CD8-positive, alpha-beta memory T cell (primary cell): ENCODE data around the gene TRERF1. TPM values are rescaled to one million over a fixed set of nuclear protein-coding genes. Genes with fewer than 3 reads are reported as not detected.
A peak's percentile ranks its signal among the peaks of the same experiment; 100 is the strongest.
"Not testable (repeated sequence)": the region's sequence is repeated elsewhere in the genome, so short reads cannot be mapped to it uniquely, and the experiment has no call there.

Experiments
- CTCF ChIA-PET: fragments of 350-600 bp; sonication (Branson Sonifier 250); formaldehyde crosslinking; loops from one replicate; lab custom pipeline; 2021; ENCODE audit warnings: antibody characterized with exemption; lab: Charles Lee
- POLR2A ChIA-PET: fragments of 350-600 bp; sonication (Branson Sonifier 250); formaldehyde crosslinking; loops from one replicate; lab custom pipeline; 2021; ENCODE audit warnings: antibody characterized with exemption; lab: Charles Lee
- DNase-seq, 5 donors: peaks; one replicate each; pipeline versions ENCODE4 v3.0.0 to v3.0.0-alpha.2; 2020 to 2022; ENCODE audit warnings: mixed read lengths in 1 of 5
- H3K27ac ChIP-seq: one replicate; pipeline ENCODE4 v1.7.0; 2013; ENCODE audit warnings: low read depth, mild to moderate bottlenecking, low read length, moderate library complexity
- H3K27me3 ChIP-seq: 2 replicates; pipeline ENCODE4 v1.7.0; 2013; ENCODE audit warnings: low read length, mild to moderate bottlenecking; ENCODE audit not compliant: insufficient read depth, poor library complexity, severe bottlenecking
- H3K36me3 ChIP-seq: 2 replicates; pipeline ENCODE4 v1.7.0; 2013; ENCODE audit warnings: mild to moderate bottlenecking, low read length, moderate library complexity; ENCODE audit not compliant: insufficient read depth
- H3K4me1 ChIP-seq: 2 replicates; pipeline ENCODE4 v1.7.0; 2013; ENCODE audit warnings: mild to moderate bottlenecking, low read length, moderate library complexity; ENCODE audit not compliant: insufficient read depth
- H3K4me3 ChIP-seq: 2 replicates; pipeline ENCODE4 v1.7.0; 2013; ENCODE audit warnings: mild to moderate bottlenecking, low read length
- H3K9me3 ChIP-seq: 2 replicates; pipeline ENCODE4 v1.7.0; 2013; ENCODE audit warnings: mild to moderate bottlenecking, low read length
- H3K27ac Mint-ChIP-seq, 8 donors: one replicate each; pipeline ENCODE4 v1.8.0; 2020 to 2021; ENCODE audit warnings: mixed read lengths in 8 of 8, mild to moderate bottlenecking in 6 of 8, inconsistent platforms in 3 of 8, moderate library complexity in 3 of 8
- H3K27me3 Mint-ChIP-seq, 2 donors: one replicate each; pipeline ENCODE4 v1.8.0; 2020 to 2021; ENCODE audit warnings: mixed read lengths in 2 of 2, mild to moderate bottlenecking in 1 of 2, moderate library complexity in 1 of 2
- H3K36me3 Mint-ChIP-seq, 3 donors: one replicate each; pipeline ENCODE4 v1.8.0; 2020 to 2021; ENCODE audit warnings: mixed read lengths in 3 of 3, inconsistent platforms in 1 of 3, mild to moderate bottlenecking in 1 of 3
- H3K4me1 Mint-ChIP-seq, 3 donors: one replicate each; pipeline ENCODE4 v1.8.0; 2020 to 2021; ENCODE audit warnings: mixed read lengths in 3 of 3, inconsistent platforms in 1 of 3, mild to moderate bottlenecking in 1 of 3
- H3K4me3 Mint-ChIP-seq, 7 donors: one replicate each; pipeline ENCODE4 v1.8.0; 2020 to 2021; ENCODE audit warnings: mixed read lengths in 7 of 7, mild to moderate bottlenecking in 6 of 7, moderate library complexity in 4 of 7, inconsistent platforms in 2 of 7
- H3K9me3 Mint-ChIP-seq, 5 donors: one replicate each; pipeline ENCODE4 v1.8.0; 2020 to 2022; ENCODE audit warnings: mixed read lengths in 5 of 5, mild to moderate bottlenecking in 3 of 5, moderate library complexity in 2 of 5, inconsistent platforms in 1 of 5
- polyA plus RNA-seq: library from polyadenylated mRNA; unstranded; fragments of 300-500 nt; fragmentation: Illumina TruSeq; gene quantifications from one replicate; pipeline ENCODE4 v1.2.3, GENCODE V29; 2021
- total RNA-seq, 2 experiments: library from RNA; stranded (reverse); gene quantifications; one replicate each; pipeline ENCODE4 v1.2.3, GENCODE V29; 2021

Gene TRERF1
- total and polyA plus RNA-seq, 3 experiments from 2014 or later, result 10.2 to 10.6 (median 10.3) TPM

GRCh38 chr6:42210551-42210950 is 241.2 kb downstream of the TRERF1 start:
- Histone ChIP-seq H3K4me3 (no peak overlapping the region), H3K4me1 (peaks cover 8% of the 10 kb centered on the region), H3K27ac (no peak overlapping the region), H3K9me3 (no peaks in the 10 kb centered on the region), H3K36me3 (peaks cover 60% of the 10 kb centered on the region), H3K27me3 (no peaks in the 10 kb centered on the region)
- ChIA-PET POLR2A (no interaction called here), CTCF (interaction anchor here (1.6 kb wide), 1 partner anchor 42 kb away, joined by 5 read pairs; no protein-coding TSS in a partner anchor)
- Mint-ChIP-seq H3K4me3 (no peak overlapping the region), H3K9me3 (no peaks in the 10 kb centered on the region), H3K27me3 (no peaks in the 10 kb centered on the region), H3K27ac (peak overlapping the region in 2 of 8 donors; percentile 12 to 50), H3K4me1 (peaks cover 10 to 19% (median 11%) of the 10 kb centered on the region in 3 donors), H3K36me3 (peaks cover 10 to 77% (median 26%) of the 10 kb centered on the region in 3 donors)
- DNase-seq, result no peak

GRCh38 chr6:42207559-42207958 is 244.2 kb downstream of the TRERF1 start:
- H3K9me3 Mint-ChIP-seq, DNase-seq, H3K9me3 ChIP-seq, CTCF ChIA-PET, H3K27me3 Mint-ChIP-seq, H3K27me3 ChIP-seq, H3K27ac ChIP-seq, H3K4me1 ChIP-seq, H3K4me3 Mint-ChIP-seq, H3K4me3 ChIP-seq, POLR2A ChIA-PET, H3K4me1 Mint-ChIP-seq, H3K27ac Mint-ChIP-seq: not testable (repeated sequence)
- peaks cover 51% of the 10 kb centered on the region for H3K36me3 ChIP-seq
- peaks cover 10 to 81% (median 25%) of the 10 kb centered on the region in 3 donors for H3K36me3 Mint-ChIP-seq

- H3K4me3 ChIP-seq, result no peak overlapping the region
- no peaks in the 10 kb centered on the region for H3K27me3 ChIP-seq
- H3K27ac ChIP-seq, result no peak overlapping the region
- DNase-seq, result no peak
- no peaks in the 10 kb centered on the region for H3K9me3 ChIP-seq
- Mint-ChIP-seq H3K27me3 (no peaks in the 10 kb centered on the region), H3K9me3 (peaks cover 0 to 3% (median 0%) of the 10 kb centered on the region in 5 donors), H3K4me1 (peaks cover 0 to 5% (median 0%) of the 10 kb centered on the region in 3 donors), H3K36me3 (peaks cover 24 to 58% (median 33%) of the 10 kb centered on the region in 3 donors), H3K27ac (peak overlapping the region in 1 of 8 donors; percentile 63), H3K4me3 (no peak overlapping the region)
- ChIA-PET POLR2A (no interaction called here), CTCF (interaction anchor here (0.9 kb wide), 1 partner anchor 10 kb away, joined by 4 read pairs; no protein-coding TSS in a partner anchor)
- H3K4me1 ChIP-seq, result no peaks in the 10 kb centered on the region
- H3K36me3 ChIP-seq, result peaks cover 27% of the 10 kb centered on the region
These were observed 246.9 kb downstream of the TRERF1 start for GRCh38 chr6:42204768-42205282.

GRCh38 chr6:42203183-42203582 is 248.5 kb downstream of the TRERF1 start:
- Mint-ChIP-seq H3K4me3 (no peak overlapping the region), H3K4me1 (peaks cover 0 to 5% (median 0%) of the 10 kb centered on the region in 3 donors), H3K9me3 (peaks cover 0 to 3% (median 0%) of the 10 kb centered on the region in 5 donors), H3K27me3 (no peaks in the 10 kb centered on the region), H3K27ac (peak overlapping the region in 2 of 8 donors; percentile 23 to 85), H3K36me3 (peaks cover 21 to 43% (median 28%) of the 10 kb centered on the region in 3 donors)
- no peak overlapping the region for H3K27ac ChIP-seq
- CTCF ChIA-PET, result interaction anchor here (1.1 to 2.0 kb wide), 2 partner anchors 11 to 99 kb away, joined by 4 to 6 read pairs; no protein-coding TSS in a partner anchor
- H3K9me3 ChIP-seq, result no peaks in the 10 kb centered on the region
- peaks cover 13% of the 10 kb centered on the region for H3K36me3 ChIP-seq
- H3K4me3 ChIP-seq, result no peak overlapping the region
- H3K27me3 ChIP-seq, result no peaks in the 10 kb centered on the region
- no peaks in the 10 kb centered on the region for H3K4me1 ChIP-seq
- POLR2A ChIA-PET, result interaction anchor here (0.7 kb wide), 1 partner anchor 362 kb away, joined by 5 read pairs; no protein-coding TSS in a partner anchor
- DNase-seq, result no peak

GRCh38 chr6:42202131-42202915 is 249.4 kb downstream of the TRERF1 start:
- H3K36me3 Mint-ChIP-seq, result peaks cover 21 to 34% (median 23%) of the 10 kb centered on the region in 3 donors
- POLR2A ChIA-PET, result interaction anchor here (0.7 kb wide), 1 partner anchor 361 kb away, joined by 5 read pairs; no protein-coding TSS in a partner anchor
- DNase-seq, H3K9me3 ChIP-seq, H3K9me3 Mint-ChIP-seq, H3K4me3 Mint-ChIP-seq, H3K27me3 ChIP-seq, H3K4me3 ChIP-seq, H3K27me3 Mint-ChIP-seq, H3K27ac ChIP-seq, H3K36me3 ChIP-seq, H3K4me1 ChIP-seq, H3K4me1 Mint-ChIP-seq, H3K27ac Mint-ChIP-seq: not testable (repeated sequence)
- CTCF ChIA-PET, result interaction anchor here (1.2 to 2.0 kb wide), 2 partner anchors 12 to 345 kb away, joined by 4 to 6 read pairs; no protein-coding TSS in a partner anchor

GRCh38 chr6:42201382-42201781 is 250.3 kb downstream of the TRERF1 start:
- POLR2A ChIA-PET, result no interaction called here
- Mint-ChIP-seq H3K4me1 (peaks cover 0 to 5% (median 0%) of the 10 kb centered on the region in 3 donors), H3K36me3 (peaks cover 20 to 27% (median 21%) of the 10 kb centered on the region in 3 donors)

GRCh38 chr6:42200035-42200434 is 251.7 kb downstream of the TRERF1 start:
- Histone ChIP-seq H3K4me1 (no peaks in the 10 kb centered on the region), H3K4me3 (no peak overlapping the region), H3K27ac (no peak overlapping the region), H3K36me3 (peaks cover 5% of the 10 kb centered on the region), H3K27me3 (no peaks in the 10 kb centered on the region), H3K9me3 (no peaks in the 10 kb centered on the region)
- peak overlapping the region in 1 of 8 donors; percentile 72 for H3K27ac Mint-ChIP-seq
- H3K4me1 Mint-ChIP-seq, result peaks cover 0 to 5% (median 0%) of the 10 kb centered on the region in 3 donors
- no peaks in the 10 kb centered on the region for H3K27me3 Mint-ChIP-seq
- H3K4me3 Mint-ChIP-seq, result peak overlapping the region in 1 of 7 donors; percentile 6
- ChIA-PET POLR2A (no interaction called here), CTCF (no interaction called here)
- H3K36me3 Mint-ChIP-seq, result peaks cover 15 to 19% (median 17%) of the 10 kb centered on the region in 3 donors
- no peak for DNase-seq
- H3K9me3 Mint-ChIP-seq, result peaks cover 0 to 3% (median 0%) of the 10 kb centered on the region in 5 donors

More at GRCh38 chr6:42201382-42201781, 250.3 kb downstream of the TRERF1 start:
- Mint-ChIP-seq H3K9me3 (peaks cover 0 to 3% (median 0%) of the 10 kb centered on the region in 5 donors), H3K27ac (peak overlapping the region in 2 of 8 donors; percentile 6 to 32), H3K27me3 (no peaks in the 10 kb centered on the region), H3K4me3 (no peak overlapping the region)
- H3K27ac ChIP-seq, result no peak overlapping the region
- H3K4me1 ChIP-seq, result no peaks in the 10 kb centered on the region
- DNase-seq, result no peak
- no peaks in the 10 kb centered on the region for H3K9me3 ChIP-seq
- peaks cover 5% of the 10 kb centered on the region for H3K36me3 ChIP-seq
- no peaks in the 10 kb centered on the region for H3K27me3 ChIP-seq
- CTCF ChIA-PET, result interaction anchor here (1.2 to 2.0 kb wide), 2 partner anchors 13 to 346 kb away, joined by 4 to 6 read pairs; no protein-coding TSS in a partner anchor
- no peak overlapping the region for H3K4me3 ChIP-seq
